ENCODE data around the gene CRYGC. TPM values are rescaled to one million over a fixed set of nuclear protein-coding genes. Genes with fewer than 3 reads are reported as not detected.

CRYGC gene
- total and polyA plus RNA-seq, 2 of the 13 experiments (the other 11 are each of a cell fraction or from before 2014, with no cell fraction given) = 0.20 to 0.27 TPM

DNA sequence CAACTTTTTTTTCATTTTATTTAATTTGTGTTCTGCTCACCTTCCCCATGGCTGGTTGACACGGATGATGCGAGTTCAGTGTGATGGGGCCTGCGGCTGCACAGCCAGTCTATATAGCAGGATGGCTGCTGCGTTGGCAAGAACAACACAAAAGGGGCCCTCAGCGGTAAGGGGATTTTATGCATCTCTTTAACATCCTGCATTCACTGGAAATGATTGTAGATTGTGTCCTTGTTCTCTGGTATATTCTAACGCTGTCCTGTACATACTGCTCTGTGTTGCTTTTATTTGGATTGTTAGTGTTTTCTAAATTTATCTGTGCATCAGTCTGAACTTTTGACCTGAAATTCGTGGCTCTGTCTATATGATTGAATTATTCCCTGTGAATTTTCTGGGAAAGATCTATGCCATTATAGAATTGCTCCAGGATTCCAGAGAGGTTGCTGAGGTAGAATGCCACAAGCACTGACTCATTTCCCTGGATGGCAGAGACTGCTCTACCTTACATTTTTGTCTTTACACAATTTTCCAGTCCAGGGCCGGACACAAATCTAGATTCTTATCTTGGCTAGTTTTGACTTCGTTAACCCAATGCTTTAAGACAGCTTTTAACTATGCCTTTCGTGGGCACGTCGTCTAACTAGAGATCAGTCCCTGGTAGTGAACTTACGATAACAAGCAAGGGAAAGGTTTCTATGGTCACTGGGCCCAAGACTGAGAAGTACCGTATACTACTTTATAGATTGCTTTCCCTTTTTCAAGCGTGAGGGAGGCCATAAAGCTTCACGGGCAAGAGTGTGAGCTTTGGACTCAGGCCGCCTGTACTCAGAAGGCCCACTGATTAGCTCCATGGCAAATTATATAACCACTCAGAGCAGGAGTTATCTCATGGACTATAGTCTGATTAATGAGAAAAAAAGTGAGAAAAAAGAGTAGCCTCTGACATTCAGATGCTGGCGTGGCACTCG is at the start of gene CRYGC (continued):
- TF ChIP-seq NFATC3 (CRISPR knock-in tag; IDR thresholded peaks at IDR 0.05) = no peak
- no peak for TF ChIP-seq NFYB (CRISPR knock-in tag; IDR thresholded peaks at IDR 0.05)
- TF ChIP-seq HNF4A (CRISPR knock-in tag; IDR thresholded peaks at IDR 0.05) = peak; percentile 96
- no peak for TF ChIP-seq THYN1 (CRISPR knock-in tag; IDR thresholded peaks at IDR 0.05; ENCODE audit: borderline replicate concordance, low read depth)
- no peak for TF ChIP-seq NFYC (CRISPR knock-in tag; IDR thresholded peaks at IDR 0.05)
- TF ChIP-seq NFKB2 (CRISPR knock-in tag; IDR thresholded peaks at IDR 0.05; ENCODE audit: borderline replicate concordance) = no peak
- TF ChIP-seq BCLAF1 (IDR thresholded peaks at IDR 0.05) = no peak
- no peak for TF ChIP-seq ZBTB38 (CRISPR knock-in tag; IDR thresholded peaks at IDR 0.05)
- no peak for TF ChIP-seq ADNP (CRISPR knock-in tag; IDR thresholded peaks at IDR 0.05)
- no peak for TF ChIP-seq MEF2D (CRISPR knock-in tag; IDR thresholded peaks at IDR 0.05)
- TF ChIP-seq ZNF879 (CRISPR knock-in tag; IDR thresholded peaks at IDR 0.05) = no peak
- peak; percentile 81 for TF ChIP-seq ZGPAT (CRISPR knock-in tag; IDR thresholded peaks at IDR 0.05)
- no peak for TF ChIP-seq POLR2AphosphoS5 (IDR thresholded peaks at IDR 0.05; ENCODE audit: low read depth, low read length)
- no peak; the same call in 1 of the 2 replicates for TF ChIP-seq PPARG (CRISPR knock-in tag; conservative IDR thresholded peaks at IDR 0.05)
- TF ChIP-seq ZNF546 (CRISPR knock-in tag; conservative IDR thresholded peaks at IDR 0.05) = no peak
- TF ChIP-seq, protein P1, sequence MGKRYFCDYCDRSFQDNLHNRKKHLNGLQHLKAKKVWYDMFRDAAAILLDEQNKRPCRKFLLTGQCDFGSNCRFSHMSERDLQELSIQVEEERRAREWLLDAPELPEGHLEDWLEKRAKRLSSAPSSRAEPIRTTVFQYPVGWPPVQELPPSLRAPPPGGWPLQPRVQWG (CRISPR knock-in tag; IDR thresholded peaks at IDR 0.05; ENCODE audit: borderline replicate concordance, low read depth) = no peak
- no peak for TF ChIP-seq TCF7 (IDR thresholded peaks at IDR 0.05; ENCODE audit: low read depth)
- TF ChIP-seq, protein P2, sequence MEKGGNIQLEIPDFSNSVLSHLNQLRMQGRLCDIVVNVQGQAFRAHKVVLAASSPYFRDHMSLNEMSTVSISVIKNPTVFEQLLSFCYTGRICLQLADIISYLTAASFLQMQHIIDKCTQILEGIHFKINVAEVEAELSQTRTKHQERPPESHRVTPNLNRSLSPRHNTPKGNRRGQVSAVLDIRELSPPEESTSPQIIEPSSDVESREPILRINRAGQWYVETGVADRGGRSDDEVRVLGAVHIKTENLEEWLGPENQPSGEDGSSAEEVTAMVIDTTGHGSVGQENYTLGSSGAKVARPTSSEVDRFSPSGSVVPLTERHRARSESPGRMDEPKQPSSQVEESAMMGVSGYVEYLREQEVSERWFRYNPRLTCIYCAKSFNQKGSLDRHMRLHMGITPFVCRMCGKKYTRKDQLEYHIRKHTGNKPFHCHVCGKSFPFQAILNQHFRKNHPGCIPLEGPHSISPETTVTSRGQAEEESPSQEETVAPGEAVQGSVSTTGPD (CRISPR knock-in tag; IDR thresholded peaks at IDR 0.05) = no peak
- 0 out of 2 replicates have a peak, but pooled peaks have one; percentile 19 for TF ChIP-seq ZFP1 (CRISPR knock-in tag; IDR thresholded peaks at IDR 0.05)
- TF ChIP-seq ZNF430 (CRISPR knock-in tag; IDR thresholded peaks at IDR 0.05) = no peak
- TF ChIP-seq, protein P3, sequence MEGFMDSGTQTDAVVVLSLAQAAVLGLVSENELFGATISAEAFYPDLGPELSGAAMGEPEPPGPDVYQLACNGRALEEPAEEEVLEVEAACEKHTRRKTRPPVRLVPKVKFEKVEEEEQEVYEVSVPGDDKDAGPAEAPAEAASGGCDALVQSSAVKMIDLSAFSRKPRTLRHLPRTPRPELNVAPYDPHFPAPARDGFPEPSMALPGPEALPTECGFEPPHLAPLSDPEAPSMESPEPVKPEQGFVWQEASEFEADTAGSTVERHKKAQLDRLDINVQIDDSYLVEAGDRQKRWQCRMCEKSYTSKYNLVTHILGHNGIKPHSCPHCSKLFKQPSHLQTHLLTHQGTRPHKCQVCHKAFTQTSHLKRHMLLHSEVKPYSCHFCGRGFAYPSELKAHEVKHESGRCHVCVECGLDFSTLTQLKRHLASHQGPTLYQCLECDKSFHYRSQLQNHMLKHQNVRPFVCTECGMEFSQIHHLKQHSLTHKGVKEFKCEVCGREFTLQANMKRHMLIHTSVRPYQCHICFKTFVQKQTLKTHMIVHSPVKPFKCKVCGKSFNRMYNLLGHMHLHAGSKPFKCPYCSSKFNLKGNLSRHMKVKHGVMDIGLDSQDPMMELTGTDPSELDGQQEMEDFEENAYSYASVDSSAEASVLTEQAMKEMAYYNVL (CRISPR knock-in tag; IDR thresholded peaks at IDR 0.05; ENCODE audit: borderline replicate concordance) = no peak
- no peak for TF ChIP-seq STAG1 (CRISPR knock-in tag; IDR thresholded peaks at IDR 0.05)
- TF ChIP-seq ATM (IDR thresholded peaks at IDR 0.05; ENCODE audit: borderline replicate concordance) = no peak

All from HepG2 (cell line).